GM19099 (cell line): Measurements from ENCODE around the gene KHSRP.
A peak's percentile ranks its signal among the peaks of the same experiment; 100 is the strongest.

Experiments
- POLR2A ChIP-seq: IDR thresholded peaks from 3 replicates; pipeline ENCODE4 v1.6.1; 2011; ENCODE audit warnings: low read depth; ENCODE audit not compliant: insufficient read length; ENCODE audit errors: extremely low read depth

The KHSRP gene

GRCh38 chr19:6425732-6426620 lies 1.4 kb upstream of the KHSRP start:
- no peak for TF ChIP-seq POLR2A

GRCh38 chr19:6424939-6425731 lies 524 bp upstream of the KHSRP start:
- peak; percentile 64 for TF ChIP-seq POLR2A

- TF ChIP-seq POLR2A = no peak
Observed at GRCh38 chr19:6423499-6424194, 964 bp downstream of the KHSRP start.

- no peak for TF ChIP-seq POLR2A
Observed at GRCh38 chr19:6421075-6422014, 3.3 kb downstream of the KHSRP start.

GRCh38 chr19:6418562-6418932 lies 6.1 kb downstream of the KHSRP start:
- no peak for TF ChIP-seq POLR2A

- no peak for TF ChIP-seq POLR2A
Observed at GRCh38 chr19:6417713-6418561, 6.7 kb downstream of the KHSRP start.

GRCh38 chr19:6416658-6417405 lies 7.8 kb downstream of the KHSRP start:
- no peak for TF ChIP-seq POLR2A

GRCh38 chr19:6415591-6416190 lies 8.9 kb downstream of the KHSRP start:
- no peak for TF ChIP-seq POLR2A

GRCh38 chr19:6414793-6415590 lies 9.6 kb downstream of the KHSRP start:
- TF ChIP-seq POLR2A = no peak

- no peak for TF ChIP-seq POLR2A
Observed at GRCh38 chr19:6413721-6414643, 10.6 kb downstream of the KHSRP start.

GRCh38 chr19:6413291-6413690 lies 11.3 kb downstream of the KHSRP start:
- TF ChIP-seq POLR2A = no peak
